HL-60/S4 treated with phorbol 12-myristate 13-acetate at 8.2 ng/mL for 4 days and 3 days (cell line): ENCODE measurements around the gene H6PD.

Experiments used
- in situ Hi-C: fragments of 300-500 bp; cut with MboI; formaldehyde crosslinking; loops from 2 replicates; pipeline ENCODE4 v1.15.0; 2022; ENCODE audit warnings: low sequenced_read_pairs

Gene H6PD

GRCh38 chr1:9238550-9238949, 4.0 kb downstream of the H6PD start:
- in situ Hi-C loops, result no loop called here

GRCh38 chr1:9239622-9240401, 5.2 kb downstream of the H6PD start:
- in situ Hi-C loops, result no loop called here

- in situ Hi-C loops, result no loop called here
Observed at GRCh38 chr1:9240914-9241820, 6.6 kb downstream of the H6PD start.

GRCh38 chr1:9241891-9242290, 7.3 kb downstream of the H6PD start:
- in situ Hi-C loops, result no loop called here

DNA sequence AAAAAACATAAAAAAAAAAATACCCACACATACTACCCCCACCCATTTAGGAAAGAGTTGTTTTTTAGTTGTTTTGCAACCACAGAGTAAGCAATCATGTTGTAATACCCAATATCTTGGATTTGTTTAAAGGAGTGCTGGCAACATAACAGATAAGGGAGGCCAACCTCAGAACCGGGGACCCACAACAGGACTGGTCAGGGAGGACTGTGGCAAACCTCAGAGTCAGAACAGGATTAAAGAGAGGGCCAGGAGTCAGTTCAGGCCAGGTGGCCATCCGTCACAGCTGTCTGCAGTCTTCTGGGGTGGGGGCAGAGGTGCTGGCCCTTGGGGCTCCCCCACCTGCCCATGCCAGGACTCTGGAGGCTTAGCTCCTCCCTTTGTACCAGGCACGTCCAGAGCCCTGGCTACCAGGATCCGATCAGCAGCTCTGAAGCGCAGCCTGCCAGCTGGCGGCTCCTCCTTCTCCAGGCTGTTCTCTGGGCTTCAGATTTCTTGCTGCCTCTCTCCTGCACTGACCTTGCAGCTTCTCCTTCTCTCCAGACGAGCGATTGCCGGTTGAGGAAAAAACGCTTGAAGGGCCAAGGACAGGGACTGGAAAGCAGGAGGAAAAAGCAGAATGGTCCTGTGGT, 7.9 kb downstream of the H6PD start:
- in situ Hi-C loops, result no loop called here

DNA sequence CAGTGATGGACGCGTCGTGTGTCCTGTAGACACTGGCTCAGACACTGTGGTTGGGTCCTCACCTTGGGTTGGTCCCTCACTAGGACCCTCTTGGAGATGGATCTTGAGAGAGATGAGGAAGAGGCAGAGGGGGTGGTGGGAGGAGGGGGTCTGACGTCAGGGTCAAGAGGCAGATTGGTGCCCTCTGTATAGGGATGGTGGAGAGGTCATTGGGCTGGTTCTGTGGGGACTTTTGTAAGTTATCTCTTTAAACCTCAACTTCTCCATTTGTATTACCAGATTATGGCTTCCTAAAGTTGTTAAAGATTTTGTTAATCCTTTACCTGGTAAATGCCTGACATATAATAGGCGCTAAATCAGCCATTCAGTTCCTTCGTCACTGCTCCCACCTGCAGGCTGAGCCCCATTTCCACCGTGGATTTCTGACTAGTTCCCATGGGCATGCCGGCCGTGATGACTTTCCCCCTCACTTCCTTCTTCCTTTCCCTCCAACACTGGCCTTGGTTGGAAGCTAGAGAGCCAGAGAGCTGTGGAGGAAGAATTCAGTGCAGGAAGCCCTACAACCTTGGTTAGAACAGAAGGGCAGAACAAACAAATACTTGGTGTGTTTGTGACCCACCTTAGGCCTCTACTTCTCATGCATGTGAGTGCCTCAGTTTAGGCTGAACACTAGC, 8.6 kb downstream of the H6PD start:
- in situ Hi-C loops, result no loop called here

DNA sequence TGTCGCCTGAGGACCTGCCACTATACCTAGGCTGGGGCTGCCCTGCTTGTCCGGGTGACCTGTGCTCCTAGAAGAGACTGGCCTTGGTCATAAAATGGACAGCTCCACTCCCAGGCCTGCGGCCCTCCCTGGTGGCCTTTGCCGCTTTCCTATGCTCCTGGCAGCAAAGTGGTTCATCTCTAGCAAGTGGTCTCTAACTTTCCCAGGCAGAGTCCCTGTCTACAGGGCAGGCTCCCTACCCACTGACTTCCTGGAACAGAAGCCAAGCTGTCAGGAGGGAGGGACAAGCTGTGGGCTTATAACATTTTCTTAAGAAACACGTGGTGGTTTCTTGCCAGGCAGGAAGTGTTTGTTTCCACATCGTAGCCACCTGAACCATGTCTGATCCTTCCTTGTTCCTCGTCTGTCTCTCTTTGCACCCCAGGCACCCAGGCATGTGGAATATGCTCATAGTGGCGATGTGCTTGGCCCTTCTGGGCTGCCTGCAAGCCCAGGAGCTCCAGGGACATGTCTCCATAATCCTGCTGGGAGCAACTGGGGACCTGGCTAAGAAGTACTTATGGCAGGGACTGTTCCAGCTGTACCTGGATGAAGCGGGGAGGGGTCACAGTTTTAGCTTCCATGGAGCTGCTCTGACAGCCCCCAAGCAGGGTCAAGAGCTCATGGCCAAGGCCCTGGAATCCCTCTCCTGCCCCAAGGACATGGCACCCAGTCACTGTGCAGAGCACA, 10.1 kb downstream of the H6PD start:
- in situ Hi-C loops, result no loop called here

- in situ Hi-C loops, result no loop called here
Observed at GRCh38 chr1:9245230-9245619, 10.7 kb downstream of the H6PD start.

DNA sequence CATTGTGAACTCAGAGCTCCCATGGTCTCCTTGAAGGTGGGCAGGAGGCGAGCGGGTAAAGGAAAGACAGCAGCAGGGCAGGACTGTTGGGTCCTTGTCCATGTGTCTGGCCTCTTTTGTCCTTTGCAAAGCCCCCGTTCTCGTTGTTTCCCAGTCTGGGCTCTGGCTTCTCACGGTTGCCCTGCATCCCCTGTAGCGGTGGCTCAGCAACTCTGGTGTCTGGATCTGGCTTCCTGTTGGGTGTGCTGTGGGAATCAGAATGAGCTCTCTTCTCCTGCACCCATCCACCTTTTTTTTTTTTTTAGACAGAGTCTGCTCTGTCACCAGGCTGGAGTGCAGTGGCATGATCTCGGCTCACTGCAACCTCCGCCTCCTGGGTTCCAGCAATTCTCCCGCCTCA, 11.1 kb downstream of the H6PD start:
- in situ Hi-C loops, result no loop called here

- in situ Hi-C loops, result no loop called here
Observed at GRCh38 chr1:9246215-9246614, 11.6 kb downstream of the H6PD start.

GRCh38 chr1:9246841-9247785, 12.5 kb downstream of the H6PD start:
- in situ Hi-C loops, result no loop called here

- in situ Hi-C loops, result no loop called here
Observed at GRCh38 chr1:9247894-9248293, 13.3 kb downstream of the H6PD start.

DNA sequence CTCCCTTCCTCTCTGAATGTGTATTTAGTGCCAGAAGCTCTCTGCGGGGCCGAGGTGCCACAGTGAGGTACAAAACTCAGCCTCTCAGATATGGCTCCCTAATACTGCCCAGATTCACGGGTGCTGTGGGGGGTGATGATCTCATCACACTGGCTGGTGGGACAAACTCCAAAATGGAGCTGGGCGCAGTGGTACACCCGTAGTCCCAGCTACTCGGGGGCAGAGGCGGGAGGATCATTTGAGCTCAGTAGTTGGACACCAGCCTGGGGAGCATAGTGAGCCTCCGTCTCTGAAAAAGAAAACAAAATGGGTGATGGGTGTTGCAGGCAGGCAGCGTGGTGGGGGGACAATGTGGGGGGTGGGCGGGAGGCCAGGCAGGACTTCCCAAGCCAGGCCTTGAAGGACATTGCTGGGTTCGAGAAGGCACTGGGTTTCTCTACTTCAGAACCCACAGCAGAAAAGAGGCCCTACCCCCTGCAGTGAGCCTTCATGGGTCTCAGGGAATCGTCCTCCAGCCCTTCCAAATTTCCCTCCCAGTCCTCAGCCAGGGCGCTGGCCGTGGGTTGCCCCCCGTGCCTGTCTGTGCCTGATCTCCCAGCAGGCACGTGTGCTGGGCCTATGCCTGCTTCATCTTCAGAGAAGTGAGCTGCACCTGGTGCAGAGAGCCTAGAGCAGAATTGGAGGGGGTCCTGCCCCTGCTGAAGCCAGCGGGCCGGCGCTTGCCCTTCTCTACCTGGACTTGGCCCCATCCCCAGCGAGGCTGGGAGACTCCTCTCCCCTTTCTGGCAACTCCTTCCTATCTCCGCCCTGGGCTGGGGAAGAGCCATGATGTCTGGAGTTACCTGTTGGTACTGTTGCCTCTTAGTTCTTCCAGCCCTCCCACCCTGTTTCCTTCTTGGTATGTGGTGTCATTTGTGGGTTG, 14.0 kb downstream of the H6PD start:
- in situ Hi-C loops, result no loop called here

DNA sequence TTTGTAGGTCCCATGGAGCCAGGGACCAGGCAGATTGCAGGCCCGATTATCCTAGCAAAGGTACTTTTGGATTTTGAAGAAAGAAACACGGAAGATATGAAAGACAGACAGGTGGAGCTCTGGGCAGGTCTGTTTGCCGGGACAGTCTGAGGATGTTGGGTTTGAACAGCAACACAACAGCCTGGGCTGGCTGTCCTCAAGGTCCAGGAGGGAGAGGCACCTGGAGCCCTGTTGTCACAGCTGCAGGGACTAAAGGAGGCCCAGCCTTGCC, 14.6 kb downstream of the H6PD start:
- in situ Hi-C loops, result no loop called here

DNA sequence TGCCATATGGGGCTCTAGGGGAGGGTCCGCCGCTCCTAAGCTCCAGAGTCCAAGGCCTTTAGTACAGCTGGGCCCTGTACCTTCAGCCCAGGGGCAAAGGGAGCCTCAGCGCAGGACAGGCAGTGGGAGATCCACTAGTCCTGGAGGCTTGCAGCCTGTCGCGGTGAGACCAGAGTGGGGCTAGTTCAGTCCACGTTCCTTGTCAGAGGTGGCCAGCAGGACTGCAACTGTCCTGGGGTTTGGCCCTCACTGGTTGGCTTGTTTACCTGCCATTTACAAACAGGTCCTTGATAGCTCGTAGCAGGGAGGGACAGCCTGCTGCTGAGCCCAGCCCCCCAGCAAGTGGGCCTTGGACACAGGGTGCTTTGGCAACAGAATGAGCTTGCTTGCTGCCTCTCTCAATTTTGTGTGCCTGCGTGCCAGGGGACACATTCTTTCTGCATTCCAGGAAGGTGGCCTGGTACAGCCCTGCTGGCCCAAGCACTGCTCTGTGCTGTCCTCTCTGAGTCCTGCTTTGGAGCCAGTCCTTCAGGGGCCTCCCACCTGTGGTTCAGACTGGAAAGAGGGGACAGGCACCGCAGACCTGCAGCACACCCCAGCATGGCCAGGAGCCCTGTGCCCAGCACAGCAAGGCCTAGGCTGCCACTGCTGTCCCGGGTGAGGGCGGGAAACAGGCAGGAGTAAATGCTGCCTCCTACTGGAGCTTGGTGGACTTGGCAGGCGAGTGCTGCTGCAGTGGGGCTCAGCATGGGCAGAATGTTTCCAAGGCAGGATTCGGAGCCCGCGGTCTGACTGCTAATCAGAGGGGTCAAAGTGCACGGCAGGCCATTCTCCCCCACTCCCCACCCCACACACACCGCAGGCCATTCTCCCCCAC, 15.2 kb downstream of the H6PD start:
- in situ Hi-C loops, result loop anchor here (25.0 kb wide), 1 partner anchor 213 kb away; no protein-coding TSS in a partner anchor

DNA sequence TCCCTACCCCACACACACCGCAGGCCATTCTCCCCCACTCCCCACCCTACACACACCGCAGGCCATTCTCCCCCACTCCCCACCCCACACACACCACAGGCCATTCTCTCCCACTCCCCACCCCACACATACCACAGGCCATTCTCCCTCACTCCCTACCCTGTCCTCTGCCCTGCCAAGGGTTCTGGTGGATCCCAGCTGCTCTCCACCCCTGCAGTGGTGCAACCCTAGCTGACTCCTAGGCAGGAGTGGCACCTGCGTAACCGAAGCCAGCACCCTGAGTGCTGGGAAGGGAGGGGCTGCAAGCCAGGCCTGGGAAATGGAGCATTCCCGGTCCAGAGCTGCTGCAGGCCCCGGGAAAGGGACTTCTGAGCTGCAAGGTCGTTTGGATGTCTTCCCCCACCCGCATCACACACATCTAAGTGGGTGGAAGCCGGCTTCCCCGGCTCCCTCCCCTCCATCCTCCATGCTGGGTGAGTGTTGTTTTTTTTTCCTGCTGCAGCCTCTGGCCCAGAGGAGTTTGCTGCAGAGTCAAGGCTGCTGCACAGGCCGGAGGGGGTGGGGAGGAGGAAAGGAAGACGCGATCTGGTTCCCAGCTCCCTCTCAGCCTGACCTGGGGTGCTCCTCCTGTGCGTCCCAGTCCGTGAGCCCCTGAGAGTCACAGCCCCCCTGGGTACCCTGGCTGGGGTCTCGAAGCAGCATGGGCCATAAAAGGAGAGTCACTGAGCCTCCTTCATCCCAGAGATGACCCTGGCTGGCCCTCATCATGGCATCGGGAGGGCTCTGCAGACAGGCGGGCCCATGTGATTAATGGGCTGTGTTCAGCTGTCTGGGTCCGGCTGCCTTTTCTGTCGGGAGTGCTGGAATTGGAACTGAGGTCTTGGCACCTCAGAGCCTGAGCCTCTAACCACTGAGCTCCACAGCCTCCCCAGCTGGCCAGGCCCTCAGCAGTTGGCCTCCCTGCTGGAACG, 16.1 kb downstream of the H6PD start:
- in situ Hi-C loops, result loop anchor here (25.0 kb wide), 1 partner anchor 212 kb away; no protein-coding TSS in a partner anchor
